SK-N-SH (cell line): ENCODE measurements around the gene CLEC1B.

Experiments used
- EP300 ChIP-seq, 2 experiments: IDR thresholded peaks; 2 replicates each; pipeline versions ENCODE4 v1.4.0 to v1.6.1; 2012; ENCODE audit warnings: borderline replicate concordance in 1 of 2, low read depth in 1 of 2, low read length in 1 of 2
- FOSL2 ChIP-seq: IDR thresholded peaks from 2 replicates; pipeline ENCODE4 v1.4.0; 2012; ENCODE audit warnings: low read depth, mild to moderate bottlenecking, moderate library complexity, borderline replicate concordance
- JUND ChIP-seq: IDR thresholded peaks from 2 replicates; pipeline ENCODE4 v1.4.0; 2012
- MXI1 ChIP-seq: IDR thresholded peaks from 2 replicates; pipeline ENCODE4 v1.6.1; 2012; ENCODE audit warnings: mild to moderate bottlenecking, low read depth, low read length, improper control_type of control experiment
- POLR2AphosphoS5 ChIP-seq: IDR thresholded peaks from 2 replicates; pipeline ENCODE4 v1.6.1; 2012; ENCODE audit warnings: low read depth, low read length
- SIN3A ChIP-seq: IDR thresholded peaks from 2 replicates; pipeline ENCODE4 v1.6.1; 2012; ENCODE audit warnings: low read depth, mild to moderate bottlenecking, low read length, moderate library complexity, borderline replicate concordance
- SMC3 ChIP-seq: IDR thresholded peaks from 2 replicates; pipeline ENCODE4 v1.6.1; 2012; ENCODE audit warnings: low read depth, low read length, improper control_type of control experiment
- TAF1 ChIP-seq: IDR thresholded peaks from 2 replicates; pipeline ENCODE4 v1.6.1; 2012; ENCODE audit warnings: low read depth, mild to moderate bottlenecking, low read length, moderate library complexity, borderline replicate concordance
- TCF12 ChIP-seq: IDR thresholded peaks from 2 replicates; pipeline ENCODE4 v1.4.0; 2012
- TF ChIP-seq, protein P1 (sequence below): IDR thresholded peaks from 2 replicates; pipeline ENCODE4 v1.6.1; 2012; ENCODE audit warnings: mild to moderate bottlenecking, low read depth, low read length, moderate library complexity
- TF ChIP-seq, protein P2 (sequence below): IDR thresholded peaks from 2 replicates; pipeline ENCODE4 v1.4.0; 2012; ENCODE audit warnings: low read depth, borderline replicate concordance
- TF ChIP-seq, protein P3 (sequence below): IDR thresholded peaks from 2 replicates; pipeline ENCODE4 v1.4.0; 2012; ENCODE audit warnings: low read depth
- TF ChIP-seq, protein P4 (sequence below): fragments of 200-600 bp; sonication (generic); IDR thresholded peaks from 2 replicates; pipeline ENCODE4 v1.6.1; 2017; ENCODE audit warnings: antibody characterized with exemption, mild to moderate bottlenecking, moderate library complexity

DNA sequence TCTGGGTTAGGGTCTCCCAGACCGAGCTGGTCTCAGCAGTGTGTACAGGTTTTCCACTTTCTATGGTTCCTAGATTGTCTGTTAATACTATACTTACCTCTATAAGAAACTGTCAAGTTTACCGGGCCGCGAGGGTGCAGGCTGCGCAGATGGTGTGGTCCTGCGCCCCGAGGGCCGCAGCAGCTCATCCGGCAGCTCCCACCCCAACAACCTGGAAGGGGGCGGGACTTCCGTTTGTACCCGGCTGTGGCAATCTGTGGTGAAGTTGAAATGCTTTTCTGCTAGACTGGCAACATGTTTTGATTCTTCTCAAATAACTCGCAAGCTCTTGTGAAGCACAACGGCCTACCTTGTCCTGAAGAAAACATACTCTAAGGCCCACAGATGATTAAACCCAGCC, 31.5 kb upstream of the CLEC1B start, which contains the start of gene CLEC9A:
- no peak for TF ChIP-seq JUND
- TF ChIP-seq, protein P1, sequence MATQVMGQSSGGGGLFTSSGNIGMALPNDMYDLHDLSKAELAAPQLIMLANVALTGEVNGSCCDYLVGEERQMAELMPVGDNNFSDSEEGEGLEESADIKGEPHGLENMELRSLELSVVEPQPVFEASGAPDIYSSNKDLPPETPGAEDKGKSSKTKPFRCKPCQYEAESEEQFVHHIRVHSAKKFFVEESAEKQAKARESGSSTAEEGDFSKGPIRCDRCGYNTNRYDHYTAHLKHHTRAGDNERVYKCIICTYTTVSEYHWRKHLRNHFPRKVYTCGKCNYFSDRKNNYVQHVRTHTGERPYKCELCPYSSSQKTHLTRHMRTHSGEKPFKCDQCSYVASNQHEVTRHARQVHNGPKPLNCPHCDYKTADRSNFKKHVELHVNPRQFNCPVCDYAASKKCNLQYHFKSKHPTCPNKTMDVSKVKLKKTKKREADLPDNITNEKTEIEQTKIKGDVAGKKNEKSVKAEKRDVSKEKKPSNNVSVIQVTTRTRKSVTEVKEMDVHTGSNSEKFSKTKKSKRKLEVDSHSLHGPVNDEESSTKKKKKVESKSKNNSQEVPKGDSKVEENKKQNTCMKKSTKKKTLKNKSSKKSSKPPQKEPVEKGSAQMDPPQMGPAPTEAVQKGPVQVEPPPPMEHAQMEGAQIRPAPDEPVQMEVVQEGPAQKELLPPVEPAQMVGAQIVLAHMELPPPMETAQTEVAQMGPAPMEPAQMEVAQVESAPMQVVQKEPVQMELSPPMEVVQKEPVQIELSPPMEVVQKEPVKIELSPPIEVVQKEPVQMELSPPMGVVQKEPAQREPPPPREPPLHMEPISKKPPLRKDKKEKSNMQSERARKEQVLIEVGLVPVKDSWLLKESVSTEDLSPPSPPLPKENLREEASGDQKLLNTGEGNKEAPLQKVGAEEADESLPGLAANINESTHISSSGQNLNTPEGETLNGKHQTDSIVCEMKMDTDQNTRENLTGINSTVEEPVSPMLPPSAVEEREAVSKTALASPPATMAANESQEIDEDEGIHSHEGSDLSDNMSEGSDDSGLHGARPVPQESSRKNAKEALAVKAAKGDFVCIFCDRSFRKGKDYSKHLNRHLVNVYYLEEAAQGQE: no peak
- TF ChIP-seq, protein P2, sequence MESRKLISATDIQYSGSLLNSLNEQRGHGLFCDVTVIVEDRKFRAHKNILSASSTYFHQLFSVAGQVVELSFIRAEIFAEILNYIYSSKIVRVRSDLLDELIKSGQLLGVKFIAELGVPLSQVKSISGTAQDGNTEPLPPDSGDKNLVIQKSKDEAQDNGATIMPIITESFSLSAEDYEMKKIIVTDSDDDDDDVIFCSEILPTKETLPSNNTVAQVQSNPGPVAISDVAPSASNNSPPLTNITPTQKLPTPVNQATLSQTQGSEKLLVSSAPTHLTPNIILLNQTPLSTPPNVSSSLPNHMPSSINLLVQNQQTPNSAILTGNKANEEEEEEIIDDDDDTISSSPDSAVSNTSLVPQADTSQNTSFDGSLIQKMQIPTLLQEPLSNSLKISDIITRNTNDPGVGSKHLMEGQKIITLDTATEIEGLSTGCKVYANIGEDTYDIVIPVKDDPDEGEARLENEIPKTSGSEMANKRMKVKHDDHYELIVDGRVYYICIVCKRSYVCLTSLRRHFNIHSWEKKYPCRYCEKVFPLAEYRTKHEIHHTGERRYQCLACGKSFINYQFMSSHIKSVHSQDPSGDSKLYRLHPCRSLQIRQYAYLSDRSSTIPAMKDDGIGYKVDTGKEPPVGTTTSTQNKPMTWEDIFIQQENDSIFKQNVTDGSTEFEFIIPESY: no peak
- no peak for TF ChIP-seq MXI1
- TF ChIP-seq TCF12: no peak
- no peak for TF ChIP-seq SIN3A
- no peak for TF ChIP-seq POLR2AphosphoS5
- TF ChIP-seq, protein P3, sequence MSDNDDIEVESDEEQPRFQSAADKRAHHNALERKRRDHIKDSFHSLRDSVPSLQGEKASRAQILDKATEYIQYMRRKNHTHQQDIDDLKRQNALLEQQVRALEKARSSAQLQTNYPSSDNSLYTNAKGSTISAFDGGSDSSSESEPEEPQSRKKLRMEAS: no peak
- TF ChIP-seq, protein P4, sequence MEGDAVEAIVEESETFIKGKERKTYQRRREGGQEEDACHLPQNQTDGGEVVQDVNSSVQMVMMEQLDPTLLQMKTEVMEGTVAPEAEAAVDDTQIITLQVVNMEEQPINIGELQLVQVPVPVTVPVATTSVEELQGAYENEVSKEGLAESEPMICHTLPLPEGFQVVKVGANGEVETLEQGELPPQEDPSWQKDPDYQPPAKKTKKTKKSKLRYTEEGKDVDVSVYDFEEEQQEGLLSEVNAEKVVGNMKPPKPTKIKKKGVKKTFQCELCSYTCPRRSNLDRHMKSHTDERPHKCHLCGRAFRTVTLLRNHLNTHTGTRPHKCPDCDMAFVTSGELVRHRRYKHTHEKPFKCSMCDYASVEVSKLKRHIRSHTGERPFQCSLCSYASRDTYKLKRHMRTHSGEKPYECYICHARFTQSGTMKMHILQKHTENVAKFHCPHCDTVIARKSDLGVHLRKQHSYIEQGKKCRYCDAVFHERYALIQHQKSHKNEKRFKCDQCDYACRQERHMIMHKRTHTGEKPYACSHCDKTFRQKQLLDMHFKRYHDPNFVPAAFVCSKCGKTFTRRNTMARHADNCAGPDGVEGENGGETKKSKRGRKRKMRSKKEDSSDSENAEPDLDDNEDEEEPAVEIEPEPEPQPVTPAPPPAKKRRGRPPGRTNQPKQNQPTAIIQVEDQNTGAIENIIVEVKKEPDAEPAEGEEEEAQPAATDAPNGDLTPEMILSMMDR: no peak
- no peak for TF ChIP-seq SMC3
- no peak for TF ChIP-seq EP300 (IDR thresholded peaks at IDR 0.05; ENCODE audit: borderline replicate concordance in 1 of 2, low read depth in 1 of 2, low read length in 1 of 2)
- no peak for TF ChIP-seq TAF1
- TF ChIP-seq FOSL2: no peak
